GM19043 (cell line): ENCODE results near the gene LZTS3.
"Not testable (repeated sequence)": the region's sequence is repeated elsewhere in the genome, so short reads cannot be mapped to it uniquely, and the experiment has no call there.

Source experiments
- ATAC-seq: cut with Tn5 transposase; IDR thresholded peaks from one replicate; pipeline ENCODE4 v1.9.1; 2021; ENCODE audit warnings: low read depth; ENCODE audit not compliant: unreplicated experiment

LZTS3 gene

GRCh38 chr20:3150908-3151307 is 22.4 kb downstream of the LZTS3 start:
- ATAC-seq: no peak

- no peak for ATAC-seq
Observed at GRCh38 chr20:3146732-3147341, 26.5 kb downstream of the LZTS3 start.

- ATAC-seq: no peak
Observed at GRCh38 chr20:3141757-3142156, 31.6 kb downstream of the LZTS3 start.

DNA sequence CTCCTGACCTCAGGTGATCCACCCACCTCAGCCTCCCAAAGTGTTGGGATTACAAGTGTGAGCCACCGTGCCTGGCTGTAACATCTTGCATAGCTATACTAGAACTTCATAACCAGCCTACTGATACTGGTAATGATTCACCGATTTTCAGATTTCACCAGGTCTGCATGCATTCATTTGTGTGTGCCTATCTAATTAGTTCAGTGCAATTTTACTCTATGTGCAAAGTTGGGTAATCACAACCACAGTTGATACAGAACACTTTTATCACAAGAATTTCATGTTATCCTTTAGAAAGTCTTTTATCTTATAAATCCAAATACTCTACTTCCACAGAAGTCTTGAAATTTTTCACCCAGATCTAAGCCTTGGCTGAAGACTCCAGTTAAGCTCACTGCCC is 35.9 kb downstream of the LZTS3 start:
- no peak for ATAC-seq

GRCh38 chr20:3135507-3136070 is 37.8 kb downstream of the LZTS3 start:
- no peak for ATAC-seq

- no peak for ATAC-seq
Observed at GRCh38 chr20:3134151-3134550, 39.2 kb downstream of the LZTS3 start.

DNA sequence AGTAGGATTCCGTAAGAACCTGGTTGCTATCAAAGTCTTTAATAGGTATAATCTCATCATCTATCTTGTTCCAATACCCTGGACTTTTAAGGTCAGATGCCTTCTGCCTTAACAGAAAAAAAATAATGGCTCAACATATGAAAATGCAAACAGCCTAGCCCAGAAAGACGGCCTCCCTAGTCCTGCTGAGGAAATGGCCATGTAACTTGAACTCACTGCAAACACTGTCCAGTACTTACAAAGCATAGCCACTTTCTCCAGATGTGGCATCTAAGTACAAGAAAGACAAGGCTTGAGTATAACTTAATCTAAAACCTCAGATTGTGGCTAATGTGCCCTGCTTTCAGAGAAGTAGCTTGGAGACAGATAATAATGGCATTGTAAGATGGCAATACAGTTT is 40.2 kb downstream of the LZTS3 start:
- ATAC-seq: no peak

DNA sequence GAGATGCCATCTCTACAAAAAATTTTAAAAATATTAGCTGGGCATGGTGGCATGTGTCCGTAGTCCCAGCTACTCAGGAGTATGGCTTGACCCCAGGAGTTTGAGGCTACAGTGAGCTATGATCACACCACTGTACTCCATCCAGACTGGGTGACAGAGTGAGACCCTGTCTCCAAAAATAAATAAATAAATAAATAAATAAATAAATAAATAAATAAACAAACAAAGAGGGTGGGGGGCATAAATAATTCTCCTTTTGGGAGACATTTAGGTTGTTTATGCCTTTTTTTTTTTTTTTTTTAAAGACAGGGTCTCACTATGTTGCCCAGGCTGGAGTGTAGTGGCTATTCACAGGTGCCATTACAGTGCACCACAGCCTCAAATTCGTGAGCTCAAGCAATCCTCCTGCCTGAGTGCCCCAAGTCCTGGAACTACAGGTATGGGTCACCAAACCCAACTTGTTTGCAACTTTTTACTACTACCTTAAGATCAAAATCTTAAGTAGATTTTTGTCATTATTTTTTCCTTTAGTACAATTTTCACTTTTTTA is 43.2 kb downstream of the LZTS3 start:
- ATAC-seq: no peak

DNA sequence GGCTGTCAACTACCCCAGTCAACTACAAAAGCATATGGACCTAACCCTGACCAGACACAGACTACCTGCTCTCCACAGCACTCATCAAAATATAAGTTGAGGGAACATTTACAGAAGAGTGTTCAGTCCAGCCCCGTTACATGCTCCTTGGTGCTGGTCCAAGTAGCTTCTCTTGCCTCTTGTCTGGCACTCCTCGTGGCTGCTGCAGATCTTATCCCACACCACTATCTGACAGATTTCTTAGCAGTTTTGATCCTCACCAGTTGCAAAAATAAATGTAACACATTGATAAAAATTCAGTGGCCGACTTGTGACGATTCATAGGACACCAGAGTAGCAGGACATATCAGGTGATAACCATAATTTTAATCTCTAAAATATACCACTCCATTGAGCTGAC is 44.3 kb downstream of the LZTS3 start:
- no peak for ATAC-seq

DNA sequence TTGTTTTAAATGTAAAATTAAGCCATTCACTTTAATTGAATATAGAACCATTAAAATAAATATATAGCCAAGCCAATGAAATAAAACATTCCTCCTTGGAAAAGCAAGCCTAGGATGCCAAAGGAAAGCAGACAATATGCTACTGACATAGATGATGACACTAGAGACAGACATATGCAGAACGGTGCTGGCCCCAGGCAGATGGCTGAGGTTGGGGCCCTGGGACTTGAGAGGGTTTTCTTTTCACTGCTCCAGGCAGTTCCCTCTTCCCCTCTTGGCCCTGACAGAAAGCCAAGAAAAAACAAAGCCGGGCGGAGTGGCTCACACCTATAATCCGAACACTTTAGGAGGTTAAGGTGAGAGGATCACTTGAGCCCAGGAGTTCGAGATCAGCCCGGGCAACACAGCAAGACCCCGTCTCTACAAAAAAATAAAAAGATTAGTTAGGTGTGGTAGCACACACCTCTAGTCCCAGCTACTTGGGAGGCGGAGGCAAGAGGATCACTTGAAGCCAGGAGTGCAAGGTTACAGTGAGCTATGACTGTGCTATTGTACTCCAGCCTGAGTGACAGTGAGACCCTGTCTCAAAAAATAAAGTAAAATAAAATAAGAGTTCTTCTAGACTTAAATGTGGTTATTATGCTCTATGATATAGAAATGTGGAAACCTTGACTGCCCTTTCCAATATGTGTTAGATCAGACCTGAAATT is 44.9 kb downstream of the LZTS3 start:
- ATAC-seq: no peak

DNA sequence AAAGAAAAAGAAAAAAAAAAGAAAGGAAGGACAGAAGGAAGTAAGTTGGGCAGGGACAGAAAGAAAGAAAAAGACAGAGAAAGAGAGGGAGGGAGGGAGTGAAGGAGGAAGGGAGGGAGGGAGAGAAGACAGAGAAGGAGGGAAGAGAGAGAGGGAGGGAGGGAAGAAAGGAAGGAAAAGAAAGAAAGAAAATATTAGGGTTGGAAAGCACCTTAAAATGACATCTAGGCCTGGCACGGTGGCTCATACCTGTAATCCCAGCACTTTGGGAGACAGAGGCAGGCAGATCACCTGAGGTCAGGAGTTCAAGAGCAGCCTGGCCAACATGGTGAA is 46.9 kb downstream of the LZTS3 start:
- ATAC-seq: no peak

- ATAC-seq: not testable (repeated sequence)
Observed at GRCh38 chr20:3125776-3126526, 47.4 kb downstream of the LZTS3 start.

DNA sequence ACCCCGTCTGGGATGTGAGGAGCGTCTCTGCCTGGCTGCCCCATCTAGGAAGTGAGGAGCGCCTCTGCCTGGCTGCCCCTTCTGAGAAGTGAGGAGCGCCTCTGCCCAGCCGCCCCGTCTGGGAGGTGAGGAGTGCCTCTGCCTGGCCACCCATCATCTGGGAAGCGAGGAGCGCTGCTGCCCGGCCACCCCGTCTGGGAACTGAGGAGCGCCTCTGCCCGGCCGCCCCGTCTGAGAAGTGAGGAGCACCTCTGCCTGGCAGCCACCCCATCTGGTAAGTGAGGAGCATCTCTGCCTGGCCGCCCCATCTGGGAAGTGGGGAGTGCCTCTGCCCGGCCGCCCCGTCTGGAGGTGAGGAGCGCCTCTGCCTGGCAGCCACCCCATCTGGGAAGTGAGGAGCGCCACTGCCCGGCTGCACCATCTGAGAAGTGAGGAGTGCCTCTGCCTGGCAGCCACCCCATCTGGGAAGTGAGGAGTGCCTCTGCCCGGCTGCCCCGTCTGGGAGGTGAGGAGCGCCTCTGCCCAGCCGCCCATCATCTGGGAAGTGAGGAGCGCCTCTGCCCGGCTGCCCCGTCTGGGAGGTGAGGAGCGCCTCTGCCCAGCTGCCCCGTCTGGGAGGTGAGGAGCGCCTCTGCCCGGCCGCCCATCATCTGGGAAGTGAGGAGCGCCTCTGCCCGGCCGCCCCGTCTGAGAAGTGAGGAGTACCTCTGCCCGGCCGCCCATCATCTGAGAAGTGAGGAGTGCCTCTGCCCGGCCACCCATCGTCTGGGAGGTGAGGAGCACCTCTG is 48.4 kb downstream of the LZTS3 start:
- ATAC-seq: not testable (repeated sequence)

- ATAC-seq: not testable (repeated sequence)
Observed at GRCh38 chr20:3124163-3124562, 49.2 kb downstream of the LZTS3 start.

- no peak for ATAC-seq
Observed at GRCh38 chr20:3123542-3123941, 49.8 kb downstream of the LZTS3 start.

DNA sequence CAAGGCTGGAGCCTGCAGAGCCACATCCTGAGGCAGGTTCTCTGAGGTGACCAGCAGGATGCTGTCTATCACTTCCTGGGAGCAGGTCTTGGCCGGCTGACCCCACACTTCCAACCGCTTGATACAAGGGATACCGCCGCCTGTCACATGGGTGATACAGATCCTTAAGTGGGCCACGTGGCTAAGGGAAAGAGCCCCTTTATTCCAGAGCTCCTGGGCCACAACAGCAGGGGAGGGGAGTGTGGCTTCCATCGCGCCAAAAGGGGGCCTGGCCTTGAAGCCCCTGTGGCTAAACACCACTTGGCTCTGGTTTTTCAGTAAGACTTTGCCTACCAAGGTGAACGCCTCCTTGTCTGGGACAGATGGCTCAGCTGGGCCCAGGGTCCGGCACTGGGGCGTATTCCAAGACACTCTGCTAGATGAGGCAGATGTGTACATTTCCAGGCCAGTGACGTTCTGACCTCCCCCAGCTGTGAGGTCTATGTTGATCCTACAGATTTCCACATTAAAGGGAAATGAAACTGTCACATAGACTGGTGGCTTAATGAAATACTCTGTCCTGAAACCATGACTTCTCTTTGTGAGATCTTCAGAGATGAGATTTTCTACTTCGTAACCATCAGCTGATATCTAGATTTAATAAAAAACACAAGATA is 51.3 kb downstream of the LZTS3 start:
- ATAC-seq: no peak

GRCh38 chr20:3121271-3121911 is 52.0 kb downstream of the LZTS3 start:
- ATAC-seq: no peak

DNA sequence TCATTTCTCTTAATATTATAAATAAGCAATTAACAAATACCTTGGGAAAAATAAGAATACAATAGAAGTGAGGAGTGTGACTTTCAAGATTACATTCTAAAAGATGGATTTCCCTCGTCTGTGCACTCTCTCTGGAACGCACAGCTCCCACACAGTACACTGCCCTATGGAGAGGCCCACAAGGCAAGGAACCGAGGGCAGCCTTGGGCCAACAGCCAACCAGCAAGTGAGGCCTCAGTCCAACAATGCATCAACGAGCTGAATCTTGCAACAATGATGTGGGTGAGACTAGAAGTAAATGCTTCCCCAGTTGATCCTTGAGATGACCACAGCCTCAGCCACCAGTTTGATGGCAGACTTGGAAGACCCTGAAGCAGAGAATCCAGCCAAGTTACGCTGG is 54.3 kb downstream of the LZTS3 start:
- no peak for ATAC-seq

- not testable (repeated sequence) for ATAC-seq
Observed at GRCh38 chr20:3117839-3118379, 55.4 kb downstream of the LZTS3 start.
